Activated CD8-positive, alpha-beta T cell treated with anti-CD3 and anti-CD28 coated beads, Interleukin-2, amount 10 ng/mL, durations not matched to agents 7 days and 5 days (primary cell): ENCODE data around the gene PKD2L2. TPM values are rescaled to one million over a fixed set of nuclear protein-coding genes. Genes with fewer than 3 reads are reported as not detected.
"Not testable (repeated sequence)": the region's sequence is repeated elsewhere in the genome, so short reads cannot be mapped to it uniquely, and the experiment has no call there.

Experiments used
- ATAC-seq: fragments of 150-1000 bp; cut with Tn5 transposase; one replicate; pipeline ENCODE4 v1.10.0; 2021; ENCODE audit warnings: moderate library complexity
- CTCF ChIA-PET: fragments of 350-600 bp; sonication (Branson Sonifier 250); formaldehyde crosslinking; loops from one replicate; lab custom pipeline; 2021; ENCODE audit warnings: antibody characterized with exemption; lab: Charles Lee
- POLR2A ChIA-PET: fragments of 350-600 bp; sonication (Branson Sonifier 250); formaldehyde crosslinking; loops from one replicate; lab custom pipeline; 2021; ENCODE audit warnings: antibody characterized with exemption; lab: Charles Lee
- DNase-seq: peaks from one replicate; pipeline ENCODE4 v3.0.0-alpha.2; 2020
- H3K27ac Mint-ChIP-seq: one replicate; pipeline ENCODE4 v1.8.0; 2021; ENCODE audit warnings: mild to moderate bottlenecking, mixed read lengths
- H3K27me3 Mint-ChIP-seq: one replicate; pipeline ENCODE4 v1.8.0; 2021; ENCODE audit warnings: low read depth, mixed read lengths
- H3K36me3 Mint-ChIP-seq: one replicate; pipeline ENCODE4 v1.8.0; 2021; ENCODE audit warnings: low read depth, mixed read lengths
- H3K4me1 Mint-ChIP-seq: one replicate; pipeline ENCODE4 v1.8.0; 2021; ENCODE audit warnings: low read depth, mixed read lengths
- H3K4me3 Mint-ChIP-seq: one replicate; pipeline ENCODE4 v1.8.0; 2021; ENCODE audit warnings: mild to moderate bottlenecking, mixed read lengths
- H3K9me3 Mint-ChIP-seq: one replicate; pipeline ENCODE4 v1.8.0; 2022; ENCODE audit warnings: mixed read lengths; ENCODE audit not compliant: insufficient read depth
- total RNA-seq, 2 experiments: library from RNA; stranded (reverse); gene quantifications; one replicate each; pipeline ENCODE4 v1.2.3, GENCODE V29; 2021

PKD2L2 gene
- total RNA-seq, 2 experiments from 2014 or later, result not detected

DNA sequence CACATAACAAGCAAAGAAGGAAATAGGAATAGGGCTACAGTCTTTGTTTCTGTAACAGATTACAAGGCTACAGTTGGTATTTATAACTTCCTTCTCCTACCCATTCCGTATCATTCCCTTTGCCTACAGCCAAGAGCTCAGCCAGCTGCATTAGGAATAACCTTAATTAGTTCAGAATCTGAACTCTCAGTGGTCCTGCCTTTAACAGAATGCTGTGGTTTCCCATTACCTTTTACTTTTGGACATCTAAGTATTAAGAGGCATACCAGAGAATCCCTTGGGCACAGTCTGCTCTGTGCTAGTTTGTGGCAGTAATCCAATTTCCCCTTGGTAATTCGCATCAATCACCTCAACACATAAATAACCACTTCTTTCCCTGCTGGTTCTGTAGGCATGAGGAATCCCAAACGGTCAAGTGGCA is 44.2 kb downstream of the PKD2L2 start:
- H3K27me3 Mint-ChIP-seq, result no peaks in the 10 kb centered on the region
- H3K9me3 Mint-ChIP-seq, result no peaks in the 10 kb centered on the region
- ATAC-seq (no peak), DNase-seq (no peak)
- H3K36me3 Mint-ChIP-seq, result peaks cover 16% of the 10 kb centered on the region
- H3K4me1 Mint-ChIP-seq, result no peaks in the 10 kb centered on the region
- POLR2A ChIA-PET, result no interaction called here
- CTCF ChIA-PET, result no interaction called here
- no peak overlapping the region for H3K4me3 Mint-ChIP-seq
- no peak overlapping the region for H3K27ac Mint-ChIP-seq

DNA sequence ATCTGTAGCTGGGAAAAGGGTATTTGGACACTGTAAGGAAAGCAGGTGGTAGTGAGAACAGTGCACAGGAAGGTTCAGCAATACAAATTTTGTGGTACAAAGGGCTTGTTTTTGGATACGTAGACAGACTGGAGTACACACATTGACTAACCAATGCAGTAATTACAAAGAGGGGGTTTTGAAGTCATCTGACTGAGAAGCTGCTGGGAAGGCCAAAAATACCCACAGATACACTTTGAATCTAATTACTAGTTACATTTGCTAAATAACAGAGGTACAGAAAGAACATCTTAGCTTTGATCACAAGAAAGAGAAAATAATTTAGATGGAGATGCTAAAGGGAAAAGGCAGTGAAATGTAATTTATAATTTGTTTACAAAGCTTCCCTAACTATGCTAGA is 45.9 kb downstream of the PKD2L2 start:
- Mint-ChIP-seq H3K4me3 (no peak overlapping the region), H3K36me3 (peaks cover 28% of the 10 kb centered on the region), H3K9me3 (no peaks in the 10 kb centered on the region), H3K27ac (no peak overlapping the region), H3K4me1 (no peaks in the 10 kb centered on the region), H3K27me3 (no peaks in the 10 kb centered on the region)
- ChIA-PET CTCF (interaction anchor here (1.2 to 1.4 kb wide), 4 partner anchors 46 to 198 kb away, joined by 3 to 4 read pairs (median 3); partner anchors contain the start of gene PKD2L2), POLR2A (interaction anchor here (1.0 kb wide), 2 partner anchors 62 to 182 kb away, joined by 3 to 4 read pairs; no protein-coding TSS in a partner anchor)
- DNase-seq (no peak), ATAC-seq (no peak)

GRCh38 chr5:137935694-137936093 is 46.4 kb downstream of the PKD2L2 start:
- DNase-seq (no peak), ATAC-seq (no peak)
- ChIA-PET POLR2A (interaction anchor here (1.0 kb wide), 2 partner anchors 61 to 183 kb away, joined by 3 to 4 read pairs; no protein-coding TSS in a partner anchor), CTCF (interaction anchor here (1.2 to 1.4 kb wide), 4 partner anchors 47 to 197 kb away, joined by 3 to 4 read pairs (median 3); partner anchors contain the start of gene PKD2L2)
- H3K4me3 Mint-ChIP-seq, result no peak overlapping the region
- no peaks in the 10 kb centered on the region for H3K4me1 Mint-ChIP-seq
- no peaks in the 10 kb centered on the region for H3K27me3 Mint-ChIP-seq
- H3K9me3 Mint-ChIP-seq, result no peaks in the 10 kb centered on the region
- peaks cover 33% of the 10 kb centered on the region for H3K36me3 Mint-ChIP-seq
- H3K27ac Mint-ChIP-seq, result no peak overlapping the region

GRCh38 chr5:137937994-137938750 is 48.9 kb downstream of the PKD2L2 start:
- no peaks in the 10 kb centered on the region for H3K4me1 Mint-ChIP-seq

GRCh38 chr5:137938751-137939143 is 49.5 kb downstream of the PKD2L2 start:
- ChIA-PET POLR2A (no interaction called here), CTCF (no interaction called here)
- Mint-ChIP-seq H3K27ac (no peak overlapping the region), H3K4me1 (no peaks in the 10 kb centered on the region), H3K36me3 (peaks cover 51% of the 10 kb centered on the region), H3K27me3 (no peaks in the 10 kb centered on the region), H3K9me3 (no peaks in the 10 kb centered on the region), H3K4me3 (no peak overlapping the region)
- DNase-seq (no peak), ATAC-seq (no peak)

More at GRCh38 chr5:137937994-137938750, 48.9 kb downstream of the PKD2L2 start:
- CTCF ChIA-PET, result no interaction called here
- POLR2A ChIA-PET, result interaction anchor here (0.6 to 0.9 kb wide), 2 partner anchors 50 to 295 kb away, joined by 3 to 5 read pairs; no protein-coding TSS in a partner anchor
- ATAC-seq (no peak), DNase-seq (no peak)
- H3K36me3 Mint-ChIP-seq, result peaks cover 50% of the 10 kb centered on the region
- H3K9me3 Mint-ChIP-seq, result no peaks in the 10 kb centered on the region
- H3K4me3 Mint-ChIP-seq, result no peak overlapping the region
- no peaks in the 10 kb centered on the region for H3K27me3 Mint-ChIP-seq
- H3K27ac Mint-ChIP-seq, result no peak overlapping the region

GRCh38 chr5:137939331-137939730 is 50.1 kb downstream of the PKD2L2 start:
- Mint-ChIP-seq H3K36me3 (peaks cover 56% of the 10 kb centered on the region), H3K9me3 (no peaks in the 10 kb centered on the region), H3K4me1 (no peaks in the 10 kb centered on the region), H3K27me3 (no peaks in the 10 kb centered on the region), H3K27ac (no peak overlapping the region), H3K4me3 (no peak overlapping the region)
- no peak for DNase-seq
- POLR2A ChIA-PET, result no interaction called here
- no peak for ATAC-seq
- CTCF ChIA-PET, result interaction anchor here (0.8 kb wide), 1 partner anchor 201 kb away, joined by 3 read pairs; no protein-coding TSS in a partner anchor

- DNase-seq, ATAC-seq, H3K4me3 Mint-ChIP-seq, CTCF ChIA-PET, H3K27ac Mint-ChIP-seq, H3K27me3 Mint-ChIP-seq, POLR2A ChIA-PET, H3K4me1 Mint-ChIP-seq, H3K9me3 Mint-ChIP-seq: not testable (repeated sequence)
- H3K36me3 Mint-ChIP-seq, result peaks cover 79% of the 10 kb centered on the region
Measured at GRCh38 chr5:137944280-137944679, 55.0 kb downstream of the PKD2L2 start.

GRCh38 chr5:137945825-137946224 is 56.6 kb downstream of the PKD2L2 start:
- Mint-ChIP-seq H3K27me3 (no peaks in the 10 kb centered on the region), H3K4me1 (peaks cover 2% of the 10 kb centered on the region), H3K9me3 (no peaks in the 10 kb centered on the region), H3K4me3 (no peak overlapping the region), H3K36me3 (peaks cover 76% of the 10 kb centered on the region), H3K27ac (no peak overlapping the region)
- CTCF ChIA-PET, result interaction anchor here (0.6 to 0.9 kb wide), 2 partner anchors 40 to 194 kb away, joined by 3 read pairs; no protein-coding TSS in a partner anchor
- POLR2A ChIA-PET, result no interaction called here
- DNase-seq, result no peak
- no peak for ATAC-seq

DNA sequence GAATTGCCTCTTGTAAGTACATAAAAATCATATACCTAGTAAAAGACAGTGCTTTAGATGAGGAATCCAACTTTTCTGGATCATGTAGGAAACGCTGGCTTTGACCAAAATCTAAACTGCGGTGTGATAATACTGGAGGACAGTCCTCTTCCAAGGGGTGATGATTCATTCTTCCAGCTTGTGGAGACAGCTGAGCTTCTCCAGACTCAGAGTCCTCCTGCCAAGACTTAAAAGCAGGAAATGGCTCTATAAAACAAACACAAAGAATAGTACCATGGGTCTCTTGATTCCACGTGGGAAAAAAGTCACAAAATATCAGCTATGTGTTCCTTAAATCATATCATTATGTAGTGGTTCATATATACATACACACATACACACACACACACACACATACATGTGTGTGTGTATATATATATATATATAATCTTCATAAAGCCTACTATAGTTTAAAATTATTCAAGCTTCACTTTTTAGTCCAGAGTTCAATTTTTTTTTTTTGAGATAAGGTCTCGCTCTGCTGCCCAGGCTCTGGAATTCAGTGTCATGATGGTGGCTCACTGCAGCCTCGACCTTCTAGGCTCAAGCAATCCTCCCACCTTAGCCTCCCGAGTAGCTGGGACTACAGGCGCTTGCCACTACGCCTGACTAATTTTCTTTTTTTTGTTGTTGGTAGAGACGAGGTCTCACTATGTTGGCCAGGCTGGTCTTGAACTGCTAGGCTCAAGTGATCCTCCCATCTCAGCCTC is 65.0 kb downstream of the PKD2L2 start:
- POLR2A ChIA-PET, result no interaction called here
- ATAC-seq (no peak), DNase-seq (no peak)
- H3K27ac Mint-ChIP-seq, result no peak overlapping the region
- peaks cover 48% of the 10 kb centered on the region for H3K36me3 Mint-ChIP-seq
- CTCF ChIA-PET, result interaction anchor here (1.2 to 1.5 kb wide), 3 partner anchors 59 to 175 kb away, joined by 3 to 4 read pairs (median 3); no protein-coding TSS in a partner anchor
- H3K27me3 Mint-ChIP-seq, result no peaks in the 10 kb centered on the region
- H3K4me3 Mint-ChIP-seq, result no peak overlapping the region
- peaks cover 2% of the 10 kb centered on the region for H3K4me1 Mint-ChIP-seq
- H3K9me3 Mint-ChIP-seq, result no peaks in the 10 kb centered on the region

DNA sequence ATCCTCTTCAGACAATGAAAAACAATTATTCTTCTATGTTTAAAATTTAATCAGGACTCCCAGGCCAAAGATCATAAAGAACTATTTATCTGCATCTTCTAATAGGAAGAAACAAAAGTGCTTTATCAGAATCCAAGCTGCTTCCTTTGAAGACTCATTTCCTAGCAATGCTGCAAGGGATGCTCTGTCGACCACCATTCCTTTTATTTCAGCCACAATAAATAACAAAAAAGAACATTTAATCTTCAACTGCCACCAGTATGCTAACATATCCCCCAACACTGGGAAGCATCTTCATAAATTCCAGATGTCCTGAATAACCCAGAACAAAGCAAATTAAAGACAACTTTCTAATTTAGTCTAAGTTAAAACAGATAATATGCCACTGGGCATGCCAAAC is 68.7 kb downstream of the PKD2L2 start:
- ChIA-PET POLR2A (no interaction called here), CTCF (no interaction called here)
- H3K9me3 Mint-ChIP-seq, result no peaks in the 10 kb centered on the region
- ATAC-seq (no peak), DNase-seq (no peak)
- no peak overlapping the region for H3K27ac Mint-ChIP-seq
- H3K4me3 Mint-ChIP-seq, result no peak overlapping the region
- H3K27me3 Mint-ChIP-seq, result no peaks in the 10 kb centered on the region
- no peaks in the 10 kb centered on the region for H3K4me1 Mint-ChIP-seq
- peaks cover 41% of the 10 kb centered on the region for H3K36me3 Mint-ChIP-seq

DNA sequence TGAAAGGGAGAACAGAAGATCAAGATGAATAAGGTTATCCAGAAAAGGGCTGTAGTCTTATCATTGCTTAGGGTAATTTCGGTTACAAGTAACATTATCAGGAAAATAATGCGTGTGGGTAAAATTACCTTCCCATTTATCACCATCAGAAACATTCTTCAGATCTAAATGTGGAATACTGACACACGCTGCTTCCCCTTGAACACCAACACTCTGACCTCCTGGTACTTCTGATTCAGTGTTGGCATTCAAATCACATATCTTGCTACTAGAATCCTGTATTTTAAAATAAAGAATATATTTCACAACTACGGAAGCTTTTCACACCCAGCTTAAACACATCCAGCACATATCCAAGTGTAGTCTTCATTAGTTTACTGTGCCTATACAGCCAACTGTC is 70.2 kb downstream of the PKD2L2 start:
- no peak for ATAC-seq
- POLR2A ChIA-PET, result no interaction called here
- Mint-ChIP-seq H3K4me1 (no peaks in the 10 kb centered on the region), H3K4me3 (no peak overlapping the region), H3K27ac (no peak overlapping the region), H3K27me3 (no peaks in the 10 kb centered on the region), H3K9me3 (no peaks in the 10 kb centered on the region), H3K36me3 (peaks cover 31% of the 10 kb centered on the region)
- no peak for DNase-seq
- CTCF ChIA-PET, result no interaction called here

- ChIA-PET POLR2A (no interaction called here), CTCF (no interaction called here)
- ATAC-seq, result no peak
- no peaks in the 10 kb centered on the region for H3K4me1 Mint-ChIP-seq
- H3K36me3 Mint-ChIP-seq, result peaks cover 34% of the 10 kb centered on the region
- H3K9me3 Mint-ChIP-seq, result no peaks in the 10 kb centered on the region
- DNase-seq, result no peak
- no peak overlapping the region for H3K4me3 Mint-ChIP-seq
- no peaks in the 10 kb centered on the region for H3K27me3 Mint-ChIP-seq
- no peak overlapping the region for H3K27ac Mint-ChIP-seq
Measured at GRCh38 chr5:137960141-137960540, 70.9 kb downstream of the PKD2L2 start.
